ENCODE measurements around the gene USP7.
"Not testable (repeated sequence)": the region's sequence is repeated elsewhere in the genome, so short reads cannot be mapped to it uniquely, and the experiment has no call there.

USP7 gene

GRCh38 chr16:8972843-8973586 is 9.3 kb upstream of the USP7 start:
- DNase-seq (ENCODE audit: low read depth in 2 of 2) = no peak

- no peak for DNase-seq (ENCODE audit: low read depth in 2 of 2)
Observed at GRCh38 chr16:8971416-8971815, 7.7 kb upstream of the USP7 start.

- DNase-seq (ENCODE audit: low read depth in 2 of 2) = not testable (repeated sequence)
Observed at GRCh38 chr16:8969202-8969897, 5.6 kb upstream of the USP7 start.

GRCh38 chr16:8968054-8968453 is 4.3 kb upstream of the USP7 start:
- DNase-seq (ENCODE audit: low read depth in 2 of 2) = not testable (repeated sequence)

- no peak for DNase-seq (ENCODE audit: low read depth in 2 of 2)
Observed at GRCh38 chr16:8967132-8967821, 3.6 kb upstream of the USP7 start.

- DNase-seq (ENCODE audit: low read depth in 2 of 2) = no peak
Observed at GRCh38 chr16:8966817-8967131, 3.1 kb upstream of the USP7 start.

- DNase-seq (ENCODE audit: low read depth in 2 of 2) = no peak
Observed at GRCh38 chr16:8964462-8964861, 756 bp upstream of the USP7 start.

GRCh38 chr16:8963010-8963820 is 491 bp downstream of the USP7 start:
- DNase-seq (ENCODE audit: low read depth in 2 of 2) = no peak

- no peak for DNase-seq (ENCODE audit: low read depth in 2 of 2)
Observed at GRCh38 chr16:8962393-8963009, 1.2 kb downstream of the USP7 start.

- no peak for DNase-seq (ENCODE audit: low read depth in 2 of 2)
Observed at GRCh38 chr16:8961811-8962390, 1.8 kb downstream of the USP7 start.

- no peak for DNase-seq (ENCODE audit: low read depth in 2 of 2)
Observed at GRCh38 chr16:8960788-8961109, 3.0 kb downstream of the USP7 start.

- no peak for DNase-seq (ENCODE audit: low read depth in 2 of 2)
Observed at GRCh38 chr16:8959921-8960787, 3.6 kb downstream of the USP7 start.

GRCh38 chr16:8958344-8959167 is 5.2 kb downstream of the USP7 start:
- DNase-seq (ENCODE audit: low read depth in 2 of 2) = no peak

GRCh38 chr16:8957509-8958157 is 6.1 kb downstream of the USP7 start:
- DNase-seq (ENCODE audit: low read depth in 2 of 2) = no peak

GRCh38 chr16:8957063-8957397 is 6.7 kb downstream of the USP7 start:
- no peak for DNase-seq (ENCODE audit: low read depth in 2 of 2)

GRCh38 chr16:8956265-8957062 is 7.2 kb downstream of the USP7 start:
- DNase-seq (ENCODE audit: low read depth in 2 of 2) = no peak

GRCh38 chr16:8955828-8956227 is 7.9 kb downstream of the USP7 start:
- DNase-seq (ENCODE audit: low read depth in 2 of 2) = no peak

- no peak for DNase-seq (ENCODE audit: low read depth in 2 of 2)
Observed at GRCh38 chr16:8953064-8953463, 10.6 kb downstream of the USP7 start.

Measured in stimulated activated CD8-positive, alpha-beta memory T cell treated with anti-CD3 and anti-CD28 coated beads, Interleukin-15, amount 100 ng/mL, for 48 hours (primary cell).